SU-DHL-6 (cell line): ENCODE measurements around the gene TIMP4.

Source experiments
- EZH2phosphoT487 ChIP-seq: fragments of 200-600 bp; sonication (generic), shearing (Covaris generic); conservative IDR thresholded peaks from 2 replicates; pipeline ENCODE4 v1.6.1; 2018; ENCODE audit warnings: mild to moderate bottlenecking, antibody characterized with exemption, low read length, moderate library complexity, mixed read lengths
- TF ChIP-seq, protein P1 (sequence below): fragments of 200-600 bp; sonication (generic); IDR thresholded peaks from one replicate; pipeline ENCODE4 v1.5.1; 2017; ENCODE audit warnings: antibody characterized with exemption, mild to moderate bottlenecking, low read length, moderate library complexity; ENCODE audit not compliant: insufficient read depth, poor library complexity, severe bottlenecking

DNA sequence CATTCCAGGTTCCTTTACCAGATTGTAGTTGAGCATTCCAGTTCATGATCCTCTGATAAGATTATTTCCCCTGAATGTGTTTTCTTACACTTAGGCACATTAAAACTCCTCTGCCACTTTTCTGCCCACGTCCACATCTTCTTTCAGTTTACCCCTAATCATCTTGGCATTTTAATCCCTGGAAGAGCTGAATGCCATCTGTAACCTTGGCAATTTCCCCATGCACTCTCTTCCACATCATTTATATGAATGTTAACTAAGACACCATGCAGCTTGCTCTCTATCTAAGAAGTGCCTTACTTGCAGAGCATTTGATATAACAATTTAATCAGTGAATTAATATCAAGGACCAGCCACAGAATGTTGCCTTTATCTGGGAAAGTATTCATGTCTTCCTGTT, 25.8 kb downstream of the TIMP4 start:
- TF ChIP-seq, protein P1, sequence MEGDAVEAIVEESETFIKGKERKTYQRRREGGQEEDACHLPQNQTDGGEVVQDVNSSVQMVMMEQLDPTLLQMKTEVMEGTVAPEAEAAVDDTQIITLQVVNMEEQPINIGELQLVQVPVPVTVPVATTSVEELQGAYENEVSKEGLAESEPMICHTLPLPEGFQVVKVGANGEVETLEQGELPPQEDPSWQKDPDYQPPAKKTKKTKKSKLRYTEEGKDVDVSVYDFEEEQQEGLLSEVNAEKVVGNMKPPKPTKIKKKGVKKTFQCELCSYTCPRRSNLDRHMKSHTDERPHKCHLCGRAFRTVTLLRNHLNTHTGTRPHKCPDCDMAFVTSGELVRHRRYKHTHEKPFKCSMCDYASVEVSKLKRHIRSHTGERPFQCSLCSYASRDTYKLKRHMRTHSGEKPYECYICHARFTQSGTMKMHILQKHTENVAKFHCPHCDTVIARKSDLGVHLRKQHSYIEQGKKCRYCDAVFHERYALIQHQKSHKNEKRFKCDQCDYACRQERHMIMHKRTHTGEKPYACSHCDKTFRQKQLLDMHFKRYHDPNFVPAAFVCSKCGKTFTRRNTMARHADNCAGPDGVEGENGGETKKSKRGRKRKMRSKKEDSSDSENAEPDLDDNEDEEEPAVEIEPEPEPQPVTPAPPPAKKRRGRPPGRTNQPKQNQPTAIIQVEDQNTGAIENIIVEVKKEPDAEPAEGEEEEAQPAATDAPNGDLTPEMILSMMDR: no peak
- TF ChIP-seq EZH2phosphoT487: no peak
